Heart right ventricle (tissue), 16 donors: ENCODE data around the gene DDOST. TPM values are rescaled to one million over a fixed set of nuclear protein-coding genes. Genes with fewer than 3 reads are reported as not detected.

ENCODE experiments used
- ATAC-seq, 8 donors: fragments of 200-7000 bp; cut with Tn5 transposase; one replicate each; pipeline ENCODE4 v1.9.1; 2020; ENCODE audit warnings: mild to moderate bottlenecking in 8 of 8, moderate library complexity in 8 of 8, moderate number of reproducible peaks in 1 of 8
- DNase-seq, 2 donors: peaks; one replicate each; pipeline ENCODE4 v3.0.0-alpha.2; 2020
- H3K27ac ChIP-seq, 10 donors: fragments of 200-600 bp; sonication (generic) in 2 of 10; one replicate each; pipeline versions ENCODE4 v1.5.0 to v1.8.0; 2020 to 2022; ENCODE audit warnings: mild to moderate bottlenecking in 3 of 10
- H3K27me3 ChIP-seq, 7 donors: fragments of 200-600 bp; one replicate each; pipeline ENCODE4 v1.8.0; 2021 to 2022; ENCODE audit warnings: mild to moderate bottlenecking in 2 of 7
- H3K36me3 ChIP-seq, 9 donors: fragments of 200-600 bp; sonication (generic) in 1 of 9; one replicate each; pipeline versions ENCODE4 v1.5.0 to v1.8.0; 2020 to 2022; ENCODE audit warnings: mild to moderate bottlenecking in 2 of 9
- H3K4me1 ChIP-seq, 9 donors: fragments of 200-600 bp; sonication (generic) in 1 of 9; one replicate each; pipeline versions ENCODE4 v1.5.0 to v1.8.0; 2020 to 2022; ENCODE audit warnings: mild to moderate bottlenecking in 4 of 9
- H3K4me3 ChIP-seq, 10 donors: fragments of 200-600 bp; sonication (generic) in 2 of 10; one replicate each; pipeline versions ENCODE4 v1.5.0 to v1.8.0; 2020 to 2022; ENCODE audit warnings: mild to moderate bottlenecking in 7 of 10, moderate library complexity in 2 of 10
- H3K9me3 ChIP-seq, 11 donors: fragments of 200-600 bp in 10 of 11; sonication (generic) in 2 of 11; one replicate each; pipeline versions ENCODE4 v1.5.0 to v1.8.0; 2013 to 2022; ENCODE audit warnings: mild to moderate bottlenecking in 2 of 11, control low read depth in 1 of 11, moderate library complexity in 1 of 11
- CTCF ChIP-seq, 9 donors: fragments of 200-600 bp; sonication (generic) in 2 of 9; IDR thresholded peaks; one replicate each; pipeline versions ENCODE4 v1.5.0 to v1.8.0; 2021 to 2022; ENCODE audit warnings: antibody characterized with exemption in 9 of 9, mild to moderate bottlenecking in 5 of 9, moderate library complexity in 1 of 9
- WGBS, 2 donors: extraction: QIAGEN DNeasy Blood & Tissue Kit; methylation state at CpG; one replicate each; pipeline ENCODE4 v1.1.7; 2013; ENCODE audit warnings: inconsistent platforms in 1 of 2; 5-methylcytosine and 5-hydroxymethylcytosine counted together
- intact Hi-C, 10 donors: fragments of 100-400 bp; cut with DNase I; formaldehyde crosslinking; loops; one replicate each; pipeline versions ENCODE4 v1.11.1 to v1.14.2; 2022
- polyA plus RNA-seq, 2 donors: library from polyadenylated mRNA; stranded (reverse); fragments of 200-250 nt; gene quantifications; one replicate each; pipeline ENCODE4 v1.2.3, GENCODE V29; 2013
- total RNA-seq, 10 donors: library from RNA; stranded (reverse); fragmentation: NEBNext Ultra II Directional in 3 of 10; extraction: Animal tissue kit (Norgen Biotek cat#: 25700) in 3 of 10; gene quantifications; one replicate each; pipeline versions ENCODE4 v1.2.1 to v1.2.4, GENCODE V29; 2021 to 2023
- donor health status: Arrhythmogenic right ventricular cardiomyopathy.
- donor health status: ischemic (EF 13 %, LVEDD 7.1; RV severe dilation, severe dysfunction).
- donor health status: healthy with polysubstance abuse.
- donor health status: DM: no; HTN: yes; CAD: no.
- donor health status: DM: no; HTN: no; CAD: no.
- donor health status: ischemic (EF 25% LVEDD 6.9; RV normal size, moderate dysfunction).
- donor health status: ischemic (EF 25% LVEDD 5.7; RV mildly dilated, moderate dysfunction).
- donor health status: healthy.
- donor health status: DM: yes; HTN: yes; CAD: no.
- donor health status: Ischemic cardiomyopathy.
- donor health status: ischemic (EF 35%, LVEDD 5.7; RV mildly dilated, moderate dysfunction).
- donor health status: nonischemic (EF 11% LVEDD 7.7; RV severe dilation, severe dysfunction).
- donor health status: DM: yes; HTN: yes; CAD: no.
- donor health status: PGD.
- donor health status: ischemic (EF 29% LVEDD 5.4; RV normal size, mild dysfunction).
- donor health status: nonischemic (EF 23%, LVEDD 6.1; RV moderate dilation, normal function).

DDOST gene
- total and polyA plus RNA-seq, 12 donors, result 98.8 to 222 (median 124) TPM

GRCh38 chr1:20691872-20692271 lies 30.7 kb upstream of the DDOST start:
- Histone ChIP-seq H3K9me3 (peaks cover 0 to 7% (median 0%) of the 10 kb centered on the region in 11 donors), H3K36me3 (no peaks in the 10 kb centered on the region), H3K27ac (no peak overlapping the region), H3K4me1 (peaks cover 0 to 11% (median 6%) of the 10 kb centered on the region in 9 donors), H3K4me3 (no peak overlapping the region), H3K27me3 (no peaks in the 10 kb centered on the region)
- 88 to 92% methylated on average over 1 of the region's 1 CpG for WGBS, 2 donors
- intact Hi-C loops, result loop anchor here in 1 of 10 donors (10.0 kb wide), 1 partner anchor 93 kb away; the partner anchor contains the start of gene HP1BP3
- DNase-seq (no peak), ATAC-seq (no peak)
- no peak for TF ChIP-seq CTCF (IDR thresholded peaks at IDR 0.05)

DNA sequence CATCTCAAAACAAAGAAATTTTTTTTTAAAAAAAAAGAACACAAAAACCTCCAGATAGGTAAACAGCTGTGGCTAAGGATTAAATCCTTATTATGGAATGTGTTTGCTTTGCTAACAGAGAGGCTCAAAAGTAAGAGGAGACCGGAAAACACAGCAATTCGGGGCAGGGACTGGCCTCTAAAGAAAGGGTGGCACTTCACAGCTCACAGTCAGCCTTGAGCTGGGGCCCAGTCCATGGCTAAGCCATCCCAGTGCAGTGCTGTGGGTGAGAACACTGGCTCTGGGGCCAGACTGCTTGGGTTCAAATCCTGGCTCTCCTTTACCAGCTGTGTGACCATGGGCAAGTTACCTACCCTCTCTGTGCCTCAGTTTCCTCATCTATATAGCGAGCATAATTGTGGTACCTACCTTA lies 28.5 kb upstream of the DDOST start:
- no peaks in the 10 kb centered on the region for H3K27me3 ChIP-seq
- DNase-seq (no peak), ATAC-seq (no peak)
- H3K36me3 ChIP-seq, result no peaks in the 10 kb centered on the region
- intact Hi-C loops, result loop anchor here in 1 of 10 donors (10.0 kb wide), 1 partner anchor 95 kb away; the partner anchor contains the start of gene HP1BP3
- peaks cover 0 to 7% (median 0%) of the 10 kb centered on the region in 11 donors for H3K9me3 ChIP-seq
- 93 to 97% methylated on average over 3 of the region's 3 CpGs for WGBS, 2 donors
- H3K4me3 ChIP-seq, result no peak overlapping the region
- H3K4me1 ChIP-seq, result peaks cover 0 to 21% (median 15%) of the 10 kb centered on the region in 9 donors
- no peak overlapping the region for H3K27ac ChIP-seq
- TF ChIP-seq CTCF (IDR thresholded peaks at IDR 0.05), result no peak

GRCh38 chr1:20686883-20687725 lies 25.9 kb upstream of the DDOST start:
- no peak for TF ChIP-seq CTCF (IDR thresholded peaks at IDR 0.05)
- no peak for DNase-seq
- WGBS, 2 donors, result 88 to 89% methylated on average over 26 of the region's 26 CpGs
- intact Hi-C loops, result no loop called here
- H3K27ac ChIP-seq, result no peak overlapping the region
- peaks cover 0 to 44% (median 30%) of the 10 kb centered on the region in 9 donors for H3K4me1 ChIP-seq
- no peak overlapping the region for H3K4me3 ChIP-seq
- ATAC-seq, result no peak
- peaks cover 0 to 5% (median 0%) of the 10 kb centered on the region in 11 donors for H3K9me3 ChIP-seq
- no peaks in the 10 kb centered on the region for H3K27me3 ChIP-seq
- H3K36me3 ChIP-seq, result no peaks in the 10 kb centered on the region

DNA sequence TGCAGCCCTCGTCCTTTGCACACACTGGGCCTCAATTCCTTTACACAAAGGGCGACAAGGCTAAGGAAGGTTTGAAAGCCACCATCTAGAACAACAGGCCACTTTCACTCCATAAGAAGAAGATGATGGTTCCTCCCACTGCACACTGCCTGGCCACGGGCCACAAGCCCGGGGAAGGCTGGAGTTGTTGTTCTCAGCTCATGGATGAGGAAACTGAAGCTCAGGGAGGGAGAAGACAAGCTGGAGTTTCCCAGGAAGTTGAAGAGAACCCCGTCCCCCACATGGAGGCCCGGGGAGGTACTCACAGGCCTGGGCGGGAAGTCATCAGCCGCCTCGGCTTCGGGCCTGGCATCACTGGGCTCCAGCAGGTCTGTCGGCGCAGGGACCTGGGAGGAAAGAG lies 24.6 kb upstream of the DDOST start:
- H3K4me1 ChIP-seq, result peaks cover 0 to 50% (median 30%) of the 10 kb centered on the region in 9 donors
- DNase-seq (no peak), ATAC-seq (peak in 6 of 8 donors; percentile 12 to 36 (median 18))
- H3K27me3 ChIP-seq, result no peaks in the 10 kb centered on the region
- TF ChIP-seq CTCF (IDR thresholded peaks at IDR 0.05), result no peak
- H3K27ac ChIP-seq, result peak overlapping the region; percentile 73 to 96 (median 92)
- no peaks in the 10 kb centered on the region for H3K9me3 ChIP-seq
- peaks cover 0 to 7% (median 0%) of the 10 kb centered on the region in 9 donors for H3K36me3 ChIP-seq
- intact Hi-C loops, result no loop called here
- H3K4me3 ChIP-seq, result peak overlapping the region in 2 of 10 donors; percentile 59 to 63
- WGBS, 2 donors, result 56 to 74% methylated on average over 12 of the region's 12 CpGs
